ENCODE results near the gene PLD5.

DNA sequence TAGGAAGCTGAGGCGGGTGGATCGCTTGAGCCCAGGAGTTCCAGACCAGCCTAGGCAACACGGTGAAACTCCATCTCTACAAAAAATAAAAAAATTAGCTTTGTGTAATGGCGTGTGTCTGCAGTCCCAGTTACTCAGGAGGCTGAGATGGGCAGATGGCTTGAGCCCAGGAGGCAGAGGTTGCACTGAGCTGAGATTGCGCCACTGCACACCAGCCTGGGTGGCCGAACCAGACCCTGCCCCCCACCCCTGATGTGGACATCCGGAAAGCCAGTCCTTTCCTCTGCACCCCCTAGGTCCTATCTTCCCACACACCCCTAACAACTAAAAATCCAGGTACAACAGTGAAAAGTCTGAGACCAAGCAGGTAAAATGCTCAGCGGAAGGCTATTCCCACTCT, 71.9 kb downstream of the PLD5 start:
- TF ChIP-seq CTCF (IDR thresholded peaks at IDR 0.05) (no peak), POLR2A (IDR thresholded peaks at IDR 0.05) (no peak), POLR2AphosphoS5 (IDR thresholded peaks at IDR 0.05) (no peak)
